HG02571 (cell line): ENCODE data around the gene S100A9.

Source experiments
- ATAC-seq: cut with Tn5 transposase; IDR thresholded peaks from one replicate; pipeline ENCODE4 v1.9.1; 2021; ENCODE audit warnings: mild to moderate bottlenecking, moderate library complexity; ENCODE audit not compliant: unreplicated experiment

The S100A9 gene

GRCh38 chr1:153360592-153361479 lies 3.2 kb downstream of the S100A9 start:
- ATAC-seq, result no peak

- no peak for ATAC-seq
These were observed 3.9 kb downstream of the S100A9 start for GRCh38 chr1:153361480-153362109.

GRCh38 chr1:153362187-153362775 lies 4.6 kb downstream of the S100A9 start:
- no peak for ATAC-seq

GRCh38 chr1:153363641-153364040 lies 6.0 kb downstream of the S100A9 start:
- no peak for ATAC-seq

GRCh38 chr1:153364156-153364555 lies 6.5 kb downstream of the S100A9 start:
- no peak for ATAC-seq

- ATAC-seq, result no peak
These were observed 7.4 kb downstream of the S100A9 start for GRCh38 chr1:153364766-153365666.

GRCh38 chr1:153365696-153366095 lies 8.0 kb downstream of the S100A9 start:
- no peak for ATAC-seq

GRCh38 chr1:153366261-153366660 lies 8.6 kb downstream of the S100A9 start:
- no peak for ATAC-seq

- ATAC-seq, result no peak
These were observed 9.4 kb downstream of the S100A9 start for GRCh38 chr1:153367090-153367489.

- ATAC-seq, result no peak
These were observed 10.8 kb downstream of the S100A9 start for GRCh38 chr1:153368495-153368894.

GRCh38 chr1:153370146-153370545 lies 12.5 kb downstream of the S100A9 start:
- no peak for ATAC-seq

GRCh38 chr1:153371231-153371630 lies 13.6 kb downstream of the S100A9 start:
- ATAC-seq, result no peak

GRCh38 chr1:153372571-153372970 lies 14.9 kb downstream of the S100A9 start:
- no peak for ATAC-seq

GRCh38 chr1:153374071-153374470 lies 16.4 kb downstream of the S100A9 start:
- no peak for ATAC-seq

GRCh38 chr1:153375511-153375910 lies 17.9 kb downstream of the S100A9 start, which contains the start of gene S100A12:
TSS of gene S100A12 (minus strand) at chr1:153375621. CDS start at chr1:153374592, 1,029 bp downstream.
- ATAC-seq, result no peak

GRCh38 chr1:153379591-153379990 lies 21.9 kb downstream of the S100A9 start:
- no peak for ATAC-seq

GRCh38 chr1:153380711-153381110 lies 23.1 kb downstream of the S100A9 start:
- ATAC-seq, result no peak

- ATAC-seq, result no peak
These were observed 27.4 kb downstream of the S100A9 start for GRCh38 chr1:153384958-153385580.

- ATAC-seq, result no peak
These were observed 28.8 kb downstream of the S100A9 start for GRCh38 chr1:153386500-153386901.

- no peak for ATAC-seq
These were observed 29.3 kb downstream of the S100A9 start for GRCh38 chr1:153387001-153387400.
